ENCODE data around the gene LRRN4.

LRRN4 gene

DNA sequence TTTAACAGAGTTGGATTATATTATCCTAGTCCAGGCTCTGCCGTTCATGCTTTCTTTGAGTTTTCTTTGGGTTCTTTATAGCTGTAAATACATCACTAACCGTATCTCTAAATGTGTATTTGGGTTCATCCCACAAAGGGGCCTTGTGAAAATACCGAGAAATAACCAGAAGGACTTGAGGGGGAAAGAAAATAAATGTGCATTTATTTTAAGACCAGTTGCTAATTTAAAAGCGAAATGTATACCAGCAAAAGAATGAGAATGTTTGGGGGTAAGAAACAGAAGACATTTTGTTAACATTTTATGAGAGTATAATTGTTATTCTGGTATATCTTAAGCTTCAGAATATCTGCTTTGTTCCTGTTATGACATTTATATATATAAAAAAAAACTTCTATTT, 38.9 kb downstream of the LRRN4 start:
- peaks cover 87% of the 10 kb centered on the region for H3K36me3 ChIP-seq (ENCODE audit: control insufficient read depth, low read length)
- H3K4me3 ChIP-seq (ENCODE audit: low read length), result no peak overlapping the region
- H3K27ac ChIP-seq (ENCODE audit: low read depth, low read length), result no peak overlapping the region
- no peaks in the 10 kb centered on the region for H3K9me2 ChIP-seq (replicated peaks; ENCODE audit: control insufficient read depth, low read length)
- H4K20me1 ChIP-seq (ENCODE audit: control insufficient read depth, insufficient read depth, low read depth, low read length), result no peaks in the 10 kb centered on the region
- H3K79me2 ChIP-seq (ENCODE audit: control insufficient read depth, low read length), result peaks cover 66% of the 10 kb centered on the region
- H3K4me1 ChIP-seq (ENCODE audit: control insufficient read depth, low read length), result no peaks in the 10 kb centered on the region
- no peaks in the 10 kb centered on the region for H3K9me3 ChIP-seq (ENCODE audit: control insufficient read depth, insufficient read depth, low read length)
- H3F3A ChIP-seq (ENCODE audit: control insufficient read depth, insufficient read depth), result peaks cover 6% of the 10 kb centered on the region; the same call in 1 of the 2 replicates
- H3K4me2 ChIP-seq (ENCODE audit: low read length), result no peak overlapping the region
- TF ChIP-seq CTCF (IDR thresholded peaks at IDR 0.05; ENCODE audit: low read depth, low read length, poor library complexity, severe bottlenecking), result no peak
- no peak for TF ChIP-seq EZH2phosphoT487 (IDR thresholded peaks at IDR 0.05; ENCODE audit: borderline replicate concordance, low read length)
- no peaks in the 10 kb centered on the region for H3K27me3 ChIP-seq (ENCODE audit: control insufficient read depth, low read length)

DNA sequence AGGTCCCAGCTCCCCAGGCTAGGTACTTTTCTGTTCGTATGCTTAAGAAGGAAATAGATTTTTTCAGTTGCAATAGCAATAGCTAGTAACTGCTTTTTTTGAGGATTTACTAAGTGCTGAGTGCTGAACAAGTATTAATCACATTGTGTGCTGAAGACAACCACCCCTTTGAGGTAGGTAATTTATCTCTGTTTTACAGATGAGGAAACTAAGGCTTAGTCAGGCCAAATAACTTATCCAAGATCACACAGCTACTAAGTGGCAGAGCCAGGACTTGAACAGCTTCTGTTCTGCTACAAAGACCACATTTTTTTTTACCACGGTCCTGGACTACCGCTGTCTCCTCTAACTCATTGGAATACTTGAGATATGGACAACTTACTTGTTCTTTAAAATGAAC, 39.8 kb downstream of the LRRN4 start:
- H3K79me2 ChIP-seq (ENCODE audit: control insufficient read depth, low read length), result peaks cover 66% of the 10 kb centered on the region
- no peak overlapping the region for H3K27ac ChIP-seq (ENCODE audit: low read depth, low read length)
- peaks cover 6% of the 10 kb centered on the region; the same call in 1 of the 2 replicates for H3F3A ChIP-seq (ENCODE audit: control insufficient read depth, insufficient read depth)
- no peak overlapping the region for H3K4me3 ChIP-seq (ENCODE audit: low read length)
- no peaks in the 10 kb centered on the region for H3K9me2 ChIP-seq (replicated peaks; ENCODE audit: control insufficient read depth, low read length)
- H4K20me1 ChIP-seq (ENCODE audit: control insufficient read depth, insufficient read depth, low read depth, low read length), result no peaks in the 10 kb centered on the region
- TF ChIP-seq EZH2phosphoT487 (IDR thresholded peaks at IDR 0.05; ENCODE audit: borderline replicate concordance, low read length), result no peak
- TF ChIP-seq CTCF (IDR thresholded peaks at IDR 0.05; ENCODE audit: low read depth, low read length, poor library complexity, severe bottlenecking), result no peak
- H3K9me3 ChIP-seq (ENCODE audit: control insufficient read depth, insufficient read depth, low read length), result no peaks in the 10 kb centered on the region
- no peak overlapping the region for H3K4me2 ChIP-seq (ENCODE audit: low read length)
- peaks cover 85% of the 10 kb centered on the region for H3K36me3 ChIP-seq (ENCODE audit: control insufficient read depth, low read length)
- no peaks in the 10 kb centered on the region for H3K4me1 ChIP-seq (ENCODE audit: control insufficient read depth, low read length)
- H3K27me3 ChIP-seq (ENCODE audit: control insufficient read depth, low read length), result no peaks in the 10 kb centered on the region

GRCh38 chr20:6012179-6012578, 41.7 kb downstream of the LRRN4 start:
- no peak overlapping the region for H3K4me2 ChIP-seq (ENCODE audit: low read length)
- no peaks in the 10 kb centered on the region for H3K9me2 ChIP-seq (replicated peaks; ENCODE audit: control insufficient read depth, low read length)
- no peaks in the 10 kb centered on the region for H3K27me3 ChIP-seq (ENCODE audit: control insufficient read depth, low read length)
- TF ChIP-seq CTCF (IDR thresholded peaks at IDR 0.05; ENCODE audit: low read depth, low read length, poor library complexity, severe bottlenecking) (no peak), EZH2phosphoT487 (IDR thresholded peaks at IDR 0.05; ENCODE audit: borderline replicate concordance, low read length) (no peak)
- H3K27ac ChIP-seq (ENCODE audit: low read depth, low read length), result no peak overlapping the region
- peaks cover 15% of the 10 kb centered on the region for H3K4me1 ChIP-seq (ENCODE audit: control insufficient read depth, low read length)
- no peak overlapping the region for H3K4me3 ChIP-seq (ENCODE audit: low read length)
- peaks cover 6% of the 10 kb centered on the region; the same call in 1 of the 2 replicates for H3F3A ChIP-seq (ENCODE audit: control insufficient read depth, insufficient read depth)
- peaks cover 11% of the 10 kb centered on the region; the same call in 1 of the 2 replicates for H4K20me1 ChIP-seq (ENCODE audit: control insufficient read depth, insufficient read depth, low read depth, low read length)
- peaks cover 68% of the 10 kb centered on the region for H3K79me2 ChIP-seq (ENCODE audit: control insufficient read depth, low read length)
- H3K9me3 ChIP-seq (ENCODE audit: control insufficient read depth, insufficient read depth, low read length), result no peaks in the 10 kb centered on the region
- H3K36me3 ChIP-seq (ENCODE audit: control insufficient read depth, low read length), result peaks cover 82% of the 10 kb centered on the region

All from DOHH2 (cell line).